Panc1 (cell line): Measurements from ENCODE around the gene AP2B1. TPM values are rescaled to one million over a fixed set of nuclear protein-coding genes. Genes with fewer than 3 reads are reported as not detected.
A peak's percentile ranks its signal among the peaks of the same experiment; 100 is the strongest.

Source experiments
- ATAC-seq: fragments of 200-7000 bp; cut with Tn5 transposase; 2 replicates; pipeline ENCODE4 v1.9.1; 2020; ENCODE audit warnings: mild to moderate bottlenecking, moderate library complexity
- BruUV-seq: library from RNA; stranded (reverse); fragments of 400-500 nt; replicated peaks from 2 replicates; lab custom pipeline; 2021; lab: Mats Ljungman, UMichigan
- CTCF ChIA-PET: fragments of 300-600 bp; sonication (Branson Sonifier 250); formaldehyde crosslinking; loops from one replicate; lab custom pipeline; 2022; ENCODE audit warnings: antibody characterized with exemption; lab: Charles Lee
- POLR2A ChIA-PET: fragments of 300-600 bp; sonication (Branson Sonifier 250); formaldehyde crosslinking; loops from one replicate; lab custom pipeline; 2022; ENCODE audit warnings: antibody characterized with exemption; lab: Charles Lee
- DNase-seq: peaks from one replicate; pipeline ENCODE4 v3.0.0-alpha.2; 2010; ENCODE audit warnings: low read depth, low spot score
- H3K27ac ChIP-seq: 2 replicates; pipeline ENCODE4 v1.5.1; 2011; ENCODE audit warnings: mild to moderate bottlenecking, low read length, inconsistent platforms
- H3K27me3 ChIP-seq: fragments of 200-500 bp; sonication (Bioruptor generic); 2 replicates; pipeline ENCODE4 v1.6.0; 2014; ENCODE audit warnings: low read length, inconsistent platforms; ENCODE audit not compliant: control insufficient read depth, insufficient read depth
- H3K36me3 ChIP-seq: fragments of 200-500 bp; sonication (Bioruptor generic); 2 replicates; pipeline ENCODE4 v1.5.1; 2014; ENCODE audit warnings: inconsistent platforms, mild to moderate bottlenecking, low read length, moderate library complexity; ENCODE audit not compliant: control insufficient read depth, insufficient read depth
- H3K4me1 ChIP-seq: 2 replicates; pipeline ENCODE4 v1.5.1; 2011; ENCODE audit warnings: inconsistent platforms, mild to moderate bottlenecking, low read length, moderate library complexity; ENCODE audit not compliant: control insufficient read depth, insufficient read depth
- H3K4me3 ChIP-seq, 2 experiments: 2 replicates each; pipeline ENCODE4 v1.5.1; 2011 to 2012; ENCODE audit warnings: low read depth in 2 of 2, low read length in 2 of 2, mild to moderate bottlenecking in 2 of 2, inconsistent platforms in 1 of 2, moderate library complexity in 1 of 2
- H3K9me3 ChIP-seq: fragments of 200-500 bp; sonication (Bioruptor generic); 2 replicates; pipeline ENCODE4 v1.5.1; 2014; ENCODE audit warnings: low read depth, mild to moderate bottlenecking, inconsistent platforms, low read length, moderate library complexity; ENCODE audit not compliant: control insufficient read depth, insufficient read depth
- CTCF ChIP-seq: fragments of 450-650 bp; IDR thresholded peaks from 2 replicates; pipeline ENCODE4 v1.5.1; 2017; ENCODE audit warnings: mild to moderate bottlenecking
- POLR2AphosphoS5 ChIP-seq: IDR thresholded peaks from 2 replicates; pipeline ENCODE4 v1.6.1; 2012; ENCODE audit warnings: mild to moderate bottlenecking, low read depth, low read length, moderate library complexity
- REST ChIP-seq, 2 experiments: IDR thresholded peaks; 2 replicates each; pipeline ENCODE4 v1.6.1; 2011 to 2012; ENCODE audit warnings: low read depth in 2 of 2, control low read depth in 1 of 2, low read length in 1 of 2, mild to moderate bottlenecking in 1 of 2, moderate library complexity in 1 of 2; ENCODE audit not compliant: insufficient read depth in 1 of 2
- SIN3A ChIP-seq: IDR thresholded peaks from 2 replicates; pipeline ENCODE4 v1.6.1; 2012; ENCODE audit warnings: low read depth, mild to moderate bottlenecking, low read length, moderate library complexity, borderline replicate concordance; ENCODE audit not compliant: insufficient read depth
- TCF7L2 ChIP-seq: IDR thresholded peaks from 2 replicates; pipeline ENCODE4 v1.6.1; 2011; ENCODE audit warnings: mild to moderate bottlenecking, low read depth, low read length, inconsistent platforms
- in situ Hi-C: cut with HindIII; loops from 2 replicates; pipeline ENCODE4 v1.10.0; 2016; ENCODE audit warnings: low sequenced_read_pairs, low pct_unique_long_range_greater_than_20kb
- intact Hi-C: fragments of 100-400 bp; cut with micrococcal nuclease; formaldehyde crosslinking; loops from one replicate; pipeline ENCODE4 v1.10.0; 2022; ENCODE audit not compliant: unreplicated experiment
- total RNA-seq: library from RNA; stranded (reverse); gene quantifications from one replicate; pipeline ENCODE4 v1.2.1, GENCODE V29; 2021; ENCODE audit not compliant: unreplicated experiment

AP2B1 gene
- total RNA-seq, 1 experiment from 2014 or later: 446 TPM

- no peaks in the 10 kb centered on the region for H3K36me3 ChIP-seq
- DNase-seq (no peak), ATAC-seq (peak; percentile 14; the same call in 1 of the 2 replicates)
- ChIA-PET CTCF (interaction anchor here (0.6 kb wide), 2 partner anchors 17 to 31 kb away, joined by 4 to 6 read pairs; no protein-coding TSS in a partner anchor), POLR2A (no interaction called here)
- in situ Hi-C loops (no loop called here), intact Hi-C loops (no loop called here)
- peaks cover 7% of the 10 kb centered on the region; the same call in 1 of the 2 replicates for H3K4me1 ChIP-seq
- TF ChIP-seq CTCF: no peak
- TF ChIP-seq SIN3A: no peak
- no peak for TF ChIP-seq TCF7L2
- no peak for TF ChIP-seq REST (IDR thresholded peaks at IDR 0.05; ENCODE audit: insufficient read depth in 1 of 2, low read depth in 2 of 2, low read length in 1 of 2)
- no TSS peak for BruUV-seq
- H3K4me3 ChIP-seq: peak overlapping the region; percentile 51 to 53
- no peaks in the 10 kb centered on the region for H3K9me3 ChIP-seq
- no peak overlapping the region for H3K27ac ChIP-seq
- no peaks in the 10 kb centered on the region for H3K27me3 ChIP-seq
Observed at GRCh38 chr17:35731917-35732805, 145.0 kb downstream of the AP2B1 start.

GRCh38 chr17:35732806-35733136 lies 145.6 kb downstream of the AP2B1 start:
- TF ChIP-seq CTCF (no peak), SIN3A (no peak), TCF7L2 (no peak), POLR2AphosphoS5 (no peak), REST (IDR thresholded peaks at IDR 0.05; ENCODE audit: insufficient read depth in 1 of 2, low read depth in 2 of 2, low read length in 1 of 2) (no peak)
- POLR2A ChIA-PET: no interaction called here
- Histone ChIP-seq H3K36me3 (no peaks in the 10 kb centered on the region), H3K4me1 (peaks cover 7% of the 10 kb centered on the region; the same call in 1 of the 2 replicates), H3K9me3 (no peaks in the 10 kb centered on the region), H3K27ac (no peak overlapping the region), H3K27me3 (no peaks in the 10 kb centered on the region), H3K4me3 (no peak overlapping the region)
- CTCF ChIA-PET: interaction anchor here (0.6 kb wide), 1 partner anchor 30 kb away, joined by 4 read pairs; no protein-coding TSS in a partner anchor
- BruUV-seq: no TSS peak
- intact Hi-C loops (no loop called here), in situ Hi-C loops (no loop called here)
- no peak for ATAC-seq
- no peak for DNase-seq
